Tibial artery (tissue), 4 donors: ENCODE measurements around the gene SIPA1L3.

Experiments used
- DNase-seq, 2 donors: peaks; one replicate each; pipeline ENCODE4 v3.0.0-alpha.2; 2019
- H3K27ac ChIP-seq, 2 donors: fragments of 200-600 bp; sonication (generic) in 1 of 2; 1 replicate in 1 of 2; 2 replicates in 1 of 2; pipeline ENCODE4 v1.5.1; 2018 to 2019; ENCODE audit warnings: mild to moderate bottlenecking in 1 of 2
- H3K27me3 ChIP-seq, 2 donors: fragments of 200-600 bp; sonication (generic) in 1 of 2; one replicate each; pipeline versions ENCODE4 v1.5.1 to v1.6.0; 2016 to 2019
- H3K36me3 ChIP-seq, 3 donors: fragments of 200-600 bp; sonication (generic) in 2 of 3; one replicate each; pipeline ENCODE4 v1.5.1; 2016 to 2019; ENCODE audit warnings: mild to moderate bottlenecking in 2 of 3
- H3K4me1 ChIP-seq, 4 donors: fragments of 200-600 bp; sonication (generic) in 2 of 4; 1 replicate in 3 of 4; 2 replicates in 1 of 4; pipeline ENCODE4 v1.5.1; 2016 to 2019
- H3K4me3 ChIP-seq, 2 donors: fragments of 200-600 bp; sonication (generic) in 1 of 2; 1 replicate in 1 of 2; 2 replicates in 1 of 2; pipeline ENCODE4 v1.5.1; 2018 to 2019; ENCODE audit warnings: mild to moderate bottlenecking in 2 of 2
- H3K9me3 ChIP-seq, 3 donors: fragments of 200-600 bp; sonication (generic) in 1 of 3; one replicate each; pipeline ENCODE4 v1.5.1; 2016 to 2019
- intact Hi-C: fragments of 100-400 bp; cut with DNase I; formaldehyde crosslinking; loops from one replicate; pipeline ENCODE4 v1.15.0; 2023; ENCODE audit warnings: low total_unique reads
- TF ChIP-seq, protein P1 (sequence below), 2 experiments: fragments of 200-600 bp in 1 of 2; fragments of 450-650 bp in 1 of 2; IDR thresholded peaks; one replicate each; pipeline ENCODE4 v1.5.1; 2017 to 2019; ENCODE audit warnings: antibody characterized with exemption in 2 of 2, mild to moderate bottlenecking in 1 of 2, moderate library complexity in 1 of 2

Gene SIPA1L3

GRCh38 chr19:38099966-38100365 lies 193.0 kb downstream of the SIPA1L3 start:
- Histone ChIP-seq H3K27ac (no peak overlapping the region), H3K9me3 (peaks cover 0 to 4% (median 0%) of the 10 kb centered on the region in 3 donors), H3K36me3 (peaks cover 23 to 52% (median 38%) of the 10 kb centered on the region in 3 donors), H3K4me3 (no peak overlapping the region), H3K27me3 (no peaks in the 10 kb centered on the region), H3K4me1 (no peaks in the 10 kb centered on the region)
- intact Hi-C loops = loop anchor here (10.0 kb wide), 1 partner anchor 205 kb away; no protein-coding TSS in a partner anchor
- DNase-seq = no peak
- TF ChIP-seq, protein P1, sequence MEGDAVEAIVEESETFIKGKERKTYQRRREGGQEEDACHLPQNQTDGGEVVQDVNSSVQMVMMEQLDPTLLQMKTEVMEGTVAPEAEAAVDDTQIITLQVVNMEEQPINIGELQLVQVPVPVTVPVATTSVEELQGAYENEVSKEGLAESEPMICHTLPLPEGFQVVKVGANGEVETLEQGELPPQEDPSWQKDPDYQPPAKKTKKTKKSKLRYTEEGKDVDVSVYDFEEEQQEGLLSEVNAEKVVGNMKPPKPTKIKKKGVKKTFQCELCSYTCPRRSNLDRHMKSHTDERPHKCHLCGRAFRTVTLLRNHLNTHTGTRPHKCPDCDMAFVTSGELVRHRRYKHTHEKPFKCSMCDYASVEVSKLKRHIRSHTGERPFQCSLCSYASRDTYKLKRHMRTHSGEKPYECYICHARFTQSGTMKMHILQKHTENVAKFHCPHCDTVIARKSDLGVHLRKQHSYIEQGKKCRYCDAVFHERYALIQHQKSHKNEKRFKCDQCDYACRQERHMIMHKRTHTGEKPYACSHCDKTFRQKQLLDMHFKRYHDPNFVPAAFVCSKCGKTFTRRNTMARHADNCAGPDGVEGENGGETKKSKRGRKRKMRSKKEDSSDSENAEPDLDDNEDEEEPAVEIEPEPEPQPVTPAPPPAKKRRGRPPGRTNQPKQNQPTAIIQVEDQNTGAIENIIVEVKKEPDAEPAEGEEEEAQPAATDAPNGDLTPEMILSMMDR (IDR thresholded peaks at IDR 0.05) = no peak

GRCh38 chr19:38100589-38100988 lies 193.6 kb downstream of the SIPA1L3 start:
- H3K9me3 ChIP-seq = peaks cover 0 to 4% (median 0%) of the 10 kb centered on the region in 3 donors
- H3K4me3 ChIP-seq = no peak overlapping the region
- no peaks in the 10 kb centered on the region for H3K27me3 ChIP-seq
- H3K27ac ChIP-seq = no peak overlapping the region
- intact Hi-C loops = no loop called here
- DNase-seq = no peak
- peaks cover 26 to 58% (median 44%) of the 10 kb centered on the region in 3 donors for H3K36me3 ChIP-seq
- no peaks in the 10 kb centered on the region for H3K4me1 ChIP-seq
- TF ChIP-seq, protein P1 (IDR thresholded peaks at IDR 0.05) = no peak

DNA sequence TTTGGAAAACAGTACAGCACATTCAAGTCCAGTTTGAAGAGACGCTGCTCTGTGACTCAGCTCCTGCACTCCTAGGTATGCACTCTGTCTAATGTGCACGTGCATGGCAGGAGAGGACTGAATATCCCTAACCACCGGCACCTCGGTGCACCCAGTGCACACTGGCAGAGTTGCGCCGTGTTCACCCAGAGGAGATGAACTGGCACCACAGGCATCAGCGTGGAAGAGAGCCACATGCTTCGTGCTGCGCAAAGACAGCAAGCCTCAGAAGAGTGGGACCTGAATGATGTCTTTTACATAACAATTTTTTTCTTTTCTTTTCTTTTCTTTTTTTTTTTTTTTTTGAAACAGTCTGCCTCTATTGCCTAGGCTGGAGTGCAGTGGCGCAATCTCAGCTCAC lies 194.7 kb downstream of the SIPA1L3 start:
- Histone ChIP-seq H3K9me3 (peaks cover 0 to 4% (median 0%) of the 10 kb centered on the region in 3 donors), H3K27ac (no peak overlapping the region), H3K36me3 (peaks cover 36 to 68% (median 56%) of the 10 kb centered on the region in 3 donors), H3K4me3 (no peak overlapping the region), H3K27me3 (no peaks in the 10 kb centered on the region), H3K4me1 (no peaks in the 10 kb centered on the region)
- TF ChIP-seq, protein P1 (IDR thresholded peaks at IDR 0.05) = no peak
- intact Hi-C loops = no loop called here
- DNase-seq = no peak

GRCh38 chr19:38105574-38105973 lies 198.6 kb downstream of the SIPA1L3 start:
- H3K27ac ChIP-seq = no peak overlapping the region
- intact Hi-C loops = no loop called here
- no peaks in the 10 kb centered on the region for H3K4me1 ChIP-seq
- no peak for DNase-seq
- peaks cover 32 to 94% (median 74%) of the 10 kb centered on the region in 3 donors for H3K36me3 ChIP-seq
- TF ChIP-seq, protein P1 (IDR thresholded peaks at IDR 0.05) = no peak
- no peaks in the 10 kb centered on the region for H3K9me3 ChIP-seq
- no peaks in the 10 kb centered on the region for H3K27me3 ChIP-seq
- H3K4me3 ChIP-seq = no peak overlapping the region

DNA sequence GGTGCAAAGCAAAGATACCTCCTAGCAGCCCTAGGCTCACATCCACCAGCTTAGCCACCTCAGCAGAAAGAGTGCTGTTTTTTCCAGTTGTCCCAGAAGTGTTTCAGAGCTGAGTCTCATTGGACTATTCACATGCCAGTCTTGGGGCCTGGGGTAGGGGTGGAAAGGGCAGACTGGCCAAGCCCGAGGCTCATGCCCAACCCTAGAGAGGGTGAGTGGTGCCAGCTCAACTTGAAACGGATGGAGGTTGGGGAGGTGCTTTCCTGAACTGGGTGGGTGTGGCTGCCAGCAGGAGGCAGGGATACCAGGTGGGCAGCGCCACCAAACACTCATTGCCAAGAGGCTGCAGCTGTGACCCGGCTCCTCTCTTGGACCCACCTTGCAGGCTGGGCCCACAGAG lies 200.1 kb downstream of the SIPA1L3 start:
- H3K4me1 ChIP-seq = no peaks in the 10 kb centered on the region
- no peak for DNase-seq
- intact Hi-C loops = no loop called here
- peaks cover 32 to 94% (median 70%) of the 10 kb centered on the region in 3 donors for H3K36me3 ChIP-seq
- H3K27ac ChIP-seq = no peak overlapping the region
- H3K9me3 ChIP-seq = no peaks in the 10 kb centered on the region
- H3K4me3 ChIP-seq = no peak overlapping the region
- H3K27me3 ChIP-seq = no peaks in the 10 kb centered on the region
- TF ChIP-seq, protein P1 (IDR thresholded peaks at IDR 0.05) = no peak

- no peak overlapping the region for H3K4me3 ChIP-seq
- H3K36me3 ChIP-seq = peaks cover 22 to 86% (median 45%) of the 10 kb centered on the region in 3 donors
Observed at GRCh38 chr19:38111898-38112297, 204.9 kb downstream of the SIPA1L3 start.

More at GRCh38 chr19:38111898-38112297, 204.9 kb downstream of the SIPA1L3 start:
- intact Hi-C loops = no loop called here
- DNase-seq = no peak
- TF ChIP-seq, protein P1 (IDR thresholded peaks at IDR 0.05) = no peak
- Histone ChIP-seq H3K27me3 (no peaks in the 10 kb centered on the region), H3K4me1 (no peaks in the 10 kb centered on the region), H3K27ac (no peak overlapping the region), H3K9me3 (no peaks in the 10 kb centered on the region)
